DND-41 (cell line): ENCODE measurements around the gene NPIPA5.
"Not testable (repeated sequence)": the region's sequence is repeated elsewhere in the genome, so short reads cannot be mapped to it uniquely, and the experiment has no call there.

Experiments
- ATAC-seq: fragments of 200-7000 bp; cut with Tn5 transposase; 3 replicates; pipeline ENCODE4 v1.9.1; 2021; ENCODE audit warnings: low read depth; ENCODE audit not compliant: insufficient read depth
- DNase-seq: peaks from one replicate; pipeline ENCODE4 v3.0.0-alpha.2; 2020
- H2AFZ ChIP-seq: 2 replicates; pipeline ENCODE4 v1.6.0; 2012; ENCODE audit warnings: low read depth, low read length
- H3K27ac ChIP-seq: 2 replicates; pipeline ENCODE4 v1.5.1; 2012; ENCODE audit warnings: low read length, inconsistent platforms
- H3K27me3 ChIP-seq: fragments of 200-600 bp; sonication (generic); 2 replicates; pipeline ENCODE4 v1.6.0; 2012; ENCODE audit warnings: low read length, mild to moderate bottlenecking, inconsistent platforms; ENCODE audit not compliant: insufficient read depth, poor library complexity
- H3K36me3 ChIP-seq: 2 replicates; pipeline ENCODE4 v1.5.1; 2012; ENCODE audit warnings: low read length, inconsistent platforms; ENCODE audit not compliant: insufficient read depth
- H3K4me1 ChIP-seq: 2 replicates; pipeline ENCODE4 v1.5.1; 2012; ENCODE audit warnings: mild to moderate bottlenecking, low read length; ENCODE audit not compliant: insufficient read depth
- H3K4me2 ChIP-seq: 2 replicates; pipeline ENCODE4 v1.6.0; 2012; ENCODE audit warnings: mild to moderate bottlenecking, moderate library complexity, low read length, inconsistent platforms; ENCODE audit not compliant: insufficient read depth
- H3K4me3 ChIP-seq, 2 experiments: fragments of 200-600 bp in 1 of 2; shearing (Covaris generic) in 1 of 2; 2 replicates each; pipeline ENCODE4 v1.5.1; 2012 to 2016; ENCODE audit warnings: inconsistent platforms in 2 of 2, low read length in 2 of 2, mild to moderate bottlenecking in 2 of 2, low read depth in 1 of 2, moderate library complexity in 1 of 2
- H3K79me2 ChIP-seq: 2 replicates; pipeline ENCODE4 v1.6.0; 2012; ENCODE audit warnings: low read length, inconsistent platforms; ENCODE audit not compliant: insufficient read depth
- H3K9ac ChIP-seq: 2 replicates; pipeline ENCODE4 v1.6.0; 2012; ENCODE audit warnings: low read depth, mild to moderate bottlenecking, inconsistent platforms, low read length, moderate library complexity
- H3K9me3 ChIP-seq: 2 replicates; pipeline ENCODE4 v1.5.1; 2012; ENCODE audit warnings: low read length, moderate library complexity, mild to moderate bottlenecking, inconsistent platforms; ENCODE audit not compliant: insufficient read depth, severe bottlenecking
- H4K20me1 ChIP-seq: 2 replicates; pipeline ENCODE4 v1.6.0; 2012; ENCODE audit warnings: low read length; ENCODE audit not compliant: insufficient read depth
- CTCF ChIP-seq: IDR thresholded peaks from 2 replicates; pipeline ENCODE4 v1.5.1; 2012; ENCODE audit warnings: borderline replicate concordance, low read length, moderate library complexity, mild to moderate bottlenecking; ENCODE audit not compliant: poor library complexity, severe bottlenecking; ENCODE audit errors: extremely low read depth
- EZH2 ChIP-seq: IDR thresholded peaks from 3 replicates; pipeline ENCODE4 v1.6.1; 2012; ENCODE audit warnings: borderline replicate concordance, low read depth, mild to moderate bottlenecking, moderate library complexity, low read length, inconsistent platforms; ENCODE audit not compliant: severe bottlenecking

NPIPA5 gene

GRCh38 chr16:15415511-15415985 lies 37.5 kb upstream of the NPIPA5 start:
- Histone ChIP-seq H3K27ac (no peak overlapping the region), H3K4me3 (no peak overlapping the region)
- TF ChIP-seq EZH2 (no peak), CTCF (no peak)

GRCh38 chr16:15409476-15409875 lies 31.4 kb upstream of the NPIPA5 start:
- not testable (repeated sequence) for H3K27me3 ChIP-seq, H3K4me2 ChIP-seq, H3K79me2 ChIP-seq, DNase-seq, H3K9me3 ChIP-seq, H3K27ac ChIP-seq, H3K4me1 ChIP-seq, H3K4me3 ChIP-seq, ATAC-seq, H4K20me1 ChIP-seq, H2AFZ ChIP-seq, H3K9ac ChIP-seq, H3K36me3 ChIP-seq

More at GRCh38 chr16:15415511-15415985, 37.5 kb upstream of the NPIPA5 start:
- Histone ChIP-seq H3K27me3 (no peaks in the 10 kb centered on the region), H3K9me3 (no peaks in the 10 kb centered on the region), H2AFZ (no peak overlapping the region), H3K9ac (no peak overlapping the region), H3K36me3 (no peaks in the 10 kb centered on the region), H3K4me2 (no peak overlapping the region), H3K79me2 (no peaks in the 10 kb centered on the region), H4K20me1 (no peaks in the 10 kb centered on the region), H3K4me1 (no peaks in the 10 kb centered on the region)
- ATAC-seq, result no peak
- no peak for DNase-seq

DNA sequence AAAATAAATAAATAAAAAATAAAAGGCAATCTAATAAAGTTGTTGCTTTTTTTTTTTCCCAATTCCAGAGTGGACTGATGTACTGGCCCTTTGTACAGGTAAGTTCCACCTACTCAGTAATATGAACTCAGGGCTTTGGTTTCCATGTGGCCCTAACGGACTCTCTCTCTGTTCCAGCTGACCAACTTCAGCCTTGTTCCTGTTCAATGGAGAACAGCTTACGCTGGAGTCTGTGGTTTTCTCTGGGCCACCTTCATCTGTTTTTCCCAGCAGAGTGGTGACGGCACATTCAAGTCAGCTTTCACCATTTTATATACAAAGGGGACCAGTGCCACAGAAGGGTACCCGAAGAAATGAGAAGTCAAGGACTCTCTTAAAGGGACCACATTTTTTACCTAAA lies 29.7 kb upstream of the NPIPA5 start:
- not testable (repeated sequence) for H3K9me3 ChIP-seq, H2AFZ ChIP-seq, H3K9ac ChIP-seq, ATAC-seq, H3K36me3 ChIP-seq, H3K4me2 ChIP-seq, DNase-seq, H3K79me2 ChIP-seq, H3K27me3 ChIP-seq, H3K4me1 ChIP-seq, H3K4me3 ChIP-seq, H3K27ac ChIP-seq, H4K20me1 ChIP-seq

DNA sequence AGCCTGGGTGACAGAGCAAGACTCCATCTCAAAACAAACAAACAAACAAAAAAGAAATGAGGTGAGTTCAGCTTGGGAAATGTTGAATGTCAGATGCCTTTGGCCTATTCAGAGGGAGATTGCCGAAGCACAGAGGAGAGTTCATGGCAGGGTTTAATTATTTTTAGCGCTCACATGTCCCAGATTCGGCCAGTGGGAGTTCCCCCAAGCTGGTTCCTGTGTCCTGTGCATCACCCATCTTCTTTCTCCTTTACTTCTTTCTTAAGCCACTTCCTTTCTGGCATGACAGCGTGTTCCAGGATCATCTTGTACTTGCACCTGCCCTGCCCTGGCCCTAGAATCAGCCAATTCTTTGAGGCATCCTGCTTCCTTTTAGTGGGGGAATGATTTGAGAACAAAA lies 26.7 kb upstream of the NPIPA5 start:
- Histone ChIP-seq H3K4me1 (no peaks in the 10 kb centered on the region), H3K4me3 (no peak overlapping the region), H3K36me3 (no peaks in the 10 kb centered on the region), H2AFZ (no peak overlapping the region), H3K27ac (no peak overlapping the region), H3K79me2 (no peaks in the 10 kb centered on the region), H3K4me2 (no peak overlapping the region), H3K9ac (no peak overlapping the region), H3K9me3 (no peaks in the 10 kb centered on the region), H4K20me1 (no peaks in the 10 kb centered on the region), H3K27me3 (no peaks in the 10 kb centered on the region)
- TF ChIP-seq CTCF, result no peak
- TF ChIP-seq EZH2, result no peak
- ATAC-seq (no peak), DNase-seq (no peak)

DNA sequence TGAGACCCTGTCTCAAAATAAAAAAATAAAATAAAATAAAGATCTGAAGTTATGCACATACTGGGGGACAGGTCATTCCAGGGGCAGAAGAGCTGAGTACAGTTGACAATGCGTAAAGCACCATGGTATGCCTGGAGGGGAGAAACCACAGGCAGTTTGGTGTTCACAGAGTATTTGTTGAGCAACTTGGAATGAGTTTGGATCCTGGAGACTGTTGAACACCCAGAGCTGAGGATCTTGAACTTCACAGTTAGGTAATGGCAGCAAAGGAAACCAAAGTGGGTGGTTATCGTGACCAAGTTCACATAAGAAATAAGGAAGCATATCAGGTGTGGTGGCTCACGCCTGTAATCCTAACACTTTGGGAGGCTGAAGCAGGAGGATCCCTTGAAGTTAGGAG lies 26.0 kb upstream of the NPIPA5 start:
- DNase-seq, H3K9me3 ChIP-seq, H3K27ac ChIP-seq, H3K4me2 ChIP-seq, H4K20me1 ChIP-seq, ATAC-seq, H3K27me3 ChIP-seq, H3K36me3 ChIP-seq, H2AFZ ChIP-seq, H3K79me2 ChIP-seq, H3K4me3 ChIP-seq, H3K4me1 ChIP-seq, H3K9ac ChIP-seq: not testable (repeated sequence)
